GM12874 (cell line): Measurements from ENCODE around the gene EIF3F.

Source experiments
- TF ChIP-seq, protein P1 (sequence below): IDR thresholded peaks from 2 replicates; pipeline ENCODE4 v1.5.1; 2011; ENCODE audit warnings: low read depth, mild to moderate bottlenecking, control low read depth, low read length, moderate library complexity; ENCODE audit not compliant: insufficient read depth

EIF3F gene

DNA sequence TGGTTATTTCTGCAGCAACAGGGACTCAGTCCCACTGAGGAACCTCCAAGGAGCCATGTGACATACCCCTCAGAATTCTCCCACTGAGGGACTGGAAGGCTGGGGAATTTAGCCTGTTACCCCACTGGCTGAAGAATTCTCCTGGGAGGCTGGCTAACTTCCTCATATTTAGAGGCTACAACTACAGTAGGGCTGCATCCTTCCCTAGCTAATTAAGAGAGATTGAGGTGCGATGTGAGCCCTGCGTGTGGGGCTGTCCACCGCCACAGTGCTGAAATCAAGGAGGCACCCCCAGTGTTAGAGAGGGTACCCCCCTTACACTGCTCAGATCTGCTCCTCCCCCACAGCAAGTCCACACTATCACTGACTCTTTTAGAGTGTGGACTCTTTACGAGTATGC, 21.1 kb downstream of the EIF3F start:
- TF ChIP-seq, protein P1, sequence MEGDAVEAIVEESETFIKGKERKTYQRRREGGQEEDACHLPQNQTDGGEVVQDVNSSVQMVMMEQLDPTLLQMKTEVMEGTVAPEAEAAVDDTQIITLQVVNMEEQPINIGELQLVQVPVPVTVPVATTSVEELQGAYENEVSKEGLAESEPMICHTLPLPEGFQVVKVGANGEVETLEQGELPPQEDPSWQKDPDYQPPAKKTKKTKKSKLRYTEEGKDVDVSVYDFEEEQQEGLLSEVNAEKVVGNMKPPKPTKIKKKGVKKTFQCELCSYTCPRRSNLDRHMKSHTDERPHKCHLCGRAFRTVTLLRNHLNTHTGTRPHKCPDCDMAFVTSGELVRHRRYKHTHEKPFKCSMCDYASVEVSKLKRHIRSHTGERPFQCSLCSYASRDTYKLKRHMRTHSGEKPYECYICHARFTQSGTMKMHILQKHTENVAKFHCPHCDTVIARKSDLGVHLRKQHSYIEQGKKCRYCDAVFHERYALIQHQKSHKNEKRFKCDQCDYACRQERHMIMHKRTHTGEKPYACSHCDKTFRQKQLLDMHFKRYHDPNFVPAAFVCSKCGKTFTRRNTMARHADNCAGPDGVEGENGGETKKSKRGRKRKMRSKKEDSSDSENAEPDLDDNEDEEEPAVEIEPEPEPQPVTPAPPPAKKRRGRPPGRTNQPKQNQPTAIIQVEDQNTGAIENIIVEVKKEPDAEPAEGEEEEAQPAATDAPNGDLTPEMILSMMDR: no peak

DNA sequence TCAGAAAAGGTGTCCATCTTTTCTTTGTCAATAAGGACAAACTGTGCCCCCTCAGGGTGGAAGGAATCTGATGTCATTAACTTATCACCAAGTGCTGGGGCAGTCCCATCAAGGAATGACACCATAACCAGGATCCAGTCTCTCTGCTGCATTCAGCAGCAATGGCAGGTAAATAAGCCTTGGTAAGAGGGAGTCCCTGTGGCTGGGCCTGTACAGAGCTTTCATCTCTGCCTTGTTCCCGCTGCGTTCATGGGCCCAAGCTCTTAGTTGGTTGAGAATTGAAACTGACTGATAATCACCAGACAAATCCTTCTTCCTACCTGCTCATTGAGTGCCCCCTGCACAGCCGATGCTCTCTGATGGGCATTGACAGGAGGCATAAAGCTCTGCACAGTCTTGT, 22.7 kb downstream of the EIF3F start:
- TF ChIP-seq, protein P1: no peak

DNA sequence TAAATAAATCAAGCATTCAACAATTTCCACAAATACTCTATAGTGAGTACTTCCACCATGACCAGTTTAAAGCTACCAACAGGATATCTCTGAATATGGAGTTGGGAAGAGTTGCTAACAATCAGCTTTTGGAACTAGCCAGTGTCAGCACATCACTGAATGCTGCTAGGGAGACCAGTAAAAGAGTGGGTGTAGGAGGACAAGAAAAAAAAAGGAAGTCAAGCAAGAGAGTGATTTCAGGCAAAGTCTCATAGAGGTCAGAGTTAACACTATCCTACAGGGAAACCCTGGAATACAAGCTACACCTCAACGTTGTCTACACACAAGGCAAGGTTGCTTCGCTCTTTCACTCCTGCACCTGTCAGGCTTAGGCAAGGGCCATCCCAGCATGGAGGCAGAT, 24.2 kb downstream of the EIF3F start:
- TF ChIP-seq, protein P1: no peak

DNA sequence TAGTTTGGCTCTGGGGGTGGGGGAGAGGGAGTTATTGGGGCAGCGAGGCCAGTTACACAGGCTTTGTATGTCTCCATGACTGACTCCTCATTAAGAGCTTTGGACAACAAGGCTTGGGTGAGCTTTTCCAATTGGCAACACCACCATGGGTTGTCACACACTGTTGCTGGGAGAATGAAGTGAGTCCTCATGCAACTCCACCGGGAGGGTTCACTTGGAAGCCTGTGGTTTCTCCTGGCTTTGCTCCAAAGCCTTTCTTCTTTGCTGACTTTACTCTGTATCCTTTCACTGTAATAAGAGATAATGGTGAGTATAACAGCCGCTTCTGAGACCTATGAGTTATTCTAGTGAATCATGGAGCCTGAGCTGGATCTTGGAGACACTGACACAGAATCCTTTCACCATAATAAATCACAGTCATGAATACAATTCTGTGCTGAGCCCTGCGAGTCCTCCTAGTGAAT, 24.9 kb downstream of the EIF3F start:
- TF ChIP-seq, protein P1: no peak

DNA sequence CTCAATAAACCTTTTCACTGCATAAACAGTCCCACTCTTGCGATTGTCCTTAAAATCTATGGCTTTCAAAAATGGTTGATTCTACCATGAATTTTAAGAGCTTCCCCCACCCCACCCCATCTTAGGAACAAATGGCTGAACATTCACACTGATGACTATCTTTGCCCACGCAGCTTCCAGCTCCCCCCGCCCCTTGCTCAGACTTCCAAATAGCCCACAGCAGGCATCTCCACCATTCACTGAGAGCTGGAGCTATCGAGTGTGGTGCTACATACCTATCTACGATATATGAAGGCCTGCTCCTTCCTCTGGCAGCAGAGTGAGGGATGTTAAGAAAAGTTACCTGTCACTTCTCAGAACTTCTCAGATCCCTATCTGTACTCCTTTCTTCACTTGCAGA, 26.7 kb downstream of the EIF3F start:
- TF ChIP-seq, protein P1: no peak

DNA sequence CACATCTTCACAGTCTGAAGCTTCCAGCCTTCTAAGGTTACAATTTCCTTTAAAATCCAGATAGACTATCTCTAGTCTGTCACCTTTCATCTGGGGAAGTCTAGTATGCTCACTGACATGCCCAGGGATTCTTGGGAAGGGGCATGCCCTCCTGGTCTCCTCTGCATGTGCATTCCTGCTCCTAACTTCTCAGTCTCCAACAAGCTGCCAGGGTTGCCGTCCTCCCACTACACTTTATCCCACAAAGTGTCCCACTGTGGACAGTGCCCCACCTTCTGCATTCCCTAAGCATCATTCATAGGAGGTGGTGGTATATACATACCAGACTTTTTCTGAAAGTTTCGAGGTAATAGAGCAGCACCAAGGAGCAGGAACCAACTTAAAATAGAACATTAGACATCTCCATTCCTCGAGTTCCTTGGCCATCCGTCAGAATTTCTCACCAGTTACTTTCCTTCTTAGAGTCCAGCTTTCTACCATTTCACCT, 28.7 kb downstream of the EIF3F start:
- TF ChIP-seq, protein P1: no peak

DNA sequence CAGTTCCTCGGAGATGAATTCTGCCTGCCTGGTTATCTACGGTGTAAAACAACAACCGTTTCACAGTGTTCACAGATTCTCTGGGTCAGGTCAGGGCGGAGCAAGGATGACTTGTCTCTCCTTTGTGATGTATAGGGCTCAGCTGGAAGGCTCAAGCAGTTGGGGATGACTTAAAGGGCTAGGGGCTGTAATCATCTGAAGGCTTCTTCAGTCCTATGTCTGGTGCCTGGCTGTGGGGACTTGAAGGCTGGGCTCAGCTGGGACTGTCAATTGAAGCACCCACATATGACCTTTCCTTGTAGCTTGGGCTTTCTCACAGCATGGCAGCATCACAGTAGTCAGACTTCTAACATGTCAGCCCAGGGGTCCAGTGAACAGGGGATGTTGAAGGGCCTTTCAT, 29.3 kb downstream of the EIF3F start:
- TF ChIP-seq, protein P1: no peak
